CD4-positive, alpha-beta T cell treated with Interleukin-1 beta for 1 hour (primary cell): Measurements from ENCODE around the gene TMEM114.

Experiments
- DNase-seq, 2 donors: peaks; one replicate each; pipeline ENCODE4 v3.0.0-alpha.2; 2020 to 2022

The TMEM114 gene

GRCh38 chr16:8547762-8548161 lies 42.5 kb downstream of the TMEM114 start:
- DNase-seq: no peak

GRCh38 chr16:8544406-8544805 lies 45.9 kb downstream of the TMEM114 start:
- DNase-seq: no peak

GRCh38 chr16:8543258-8543657 lies 47.1 kb downstream of the TMEM114 start:
- no peak for DNase-seq

- DNase-seq: no peak
These were observed 47.9 kb downstream of the TMEM114 start for GRCh38 chr16:8542393-8542792.

- no peak for DNase-seq
These were observed 48.4 kb downstream of the TMEM114 start for GRCh38 chr16:8541868-8542267.

- DNase-seq: no peak
These were observed 52.5 kb downstream of the TMEM114 start for GRCh38 chr16:8537691-8538342.

GRCh38 chr16:8533509-8533908 lies 56.8 kb downstream of the TMEM114 start:
- DNase-seq: no peak

GRCh38 chr16:8530752-8531384 lies 59.4 kb downstream of the TMEM114 start:
- DNase-seq: no peak

GRCh38 chr16:8528471-8528870 lies 61.8 kb downstream of the TMEM114 start:
- DNase-seq: no peak

GRCh38 chr16:8523932-8524331 lies 66.4 kb downstream of the TMEM114 start:
- no peak for DNase-seq

- no peak for DNase-seq
These were observed 67.6 kb downstream of the TMEM114 start for GRCh38 chr16:8522757-8523156.

GRCh38 chr16:8519643-8520042 lies 70.7 kb downstream of the TMEM114 start:
- no peak for DNase-seq
